NCI-H446 treated with DMSO at 0.1 percent for 48 hours (cell line): Measurements from ENCODE around the gene PPM1F.
"Not testable (repeated sequence)": the region's sequence is repeated elsewhere in the genome, so short reads cannot be mapped to it uniquely, and the experiment has no call there.

Experiments used
- DNase-seq: peaks from one replicate; lab custom pipeline; 2025; lab: John Stamatoyannopoulos, UW

Gene PPM1F

DNA sequence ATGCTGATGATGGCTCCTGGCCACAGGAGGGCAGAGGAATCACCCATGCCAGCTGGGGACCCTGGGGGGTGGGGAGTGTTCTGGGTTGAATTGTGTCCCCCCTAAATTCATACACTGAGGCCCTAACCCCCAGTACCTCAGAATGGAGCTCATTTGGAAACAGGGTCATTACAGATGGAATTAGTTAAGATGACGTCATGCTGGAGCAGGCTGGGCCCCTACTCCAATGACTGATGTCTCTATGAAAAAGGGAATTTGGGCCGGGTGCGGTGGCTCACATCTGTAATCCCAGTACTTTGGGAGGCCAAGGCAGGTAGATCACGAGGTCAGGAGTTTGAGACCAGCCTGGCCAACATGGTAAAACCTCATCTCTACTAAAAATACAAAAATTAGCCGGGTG, 12.7 kb downstream of the PPM1F start:
- not testable (repeated sequence) for DNase-seq

DNA sequence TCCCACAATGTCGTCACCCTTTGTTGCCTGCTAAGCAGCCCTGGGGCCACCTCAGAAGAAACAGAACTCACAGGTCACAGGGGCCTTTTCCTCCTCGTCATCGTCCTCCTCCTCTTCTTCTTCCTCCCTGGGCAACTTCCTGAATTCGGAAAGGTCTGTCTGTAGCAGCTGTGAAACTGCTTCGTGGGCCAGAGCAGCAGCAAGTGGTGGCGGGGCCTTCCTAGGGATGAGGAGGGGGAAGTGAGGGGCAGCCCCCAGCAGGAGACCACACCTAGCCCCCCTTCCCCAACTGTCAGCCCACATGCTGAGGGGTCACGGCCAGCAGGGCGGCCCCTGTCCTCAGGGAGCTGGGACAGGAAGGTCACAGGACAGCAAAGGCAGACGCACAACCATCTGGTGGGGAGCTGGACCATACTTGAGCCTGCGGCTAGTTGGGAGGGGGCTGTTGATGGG, 13.2 kb downstream of the PPM1F start:
- no peak for DNase-seq

DNA sequence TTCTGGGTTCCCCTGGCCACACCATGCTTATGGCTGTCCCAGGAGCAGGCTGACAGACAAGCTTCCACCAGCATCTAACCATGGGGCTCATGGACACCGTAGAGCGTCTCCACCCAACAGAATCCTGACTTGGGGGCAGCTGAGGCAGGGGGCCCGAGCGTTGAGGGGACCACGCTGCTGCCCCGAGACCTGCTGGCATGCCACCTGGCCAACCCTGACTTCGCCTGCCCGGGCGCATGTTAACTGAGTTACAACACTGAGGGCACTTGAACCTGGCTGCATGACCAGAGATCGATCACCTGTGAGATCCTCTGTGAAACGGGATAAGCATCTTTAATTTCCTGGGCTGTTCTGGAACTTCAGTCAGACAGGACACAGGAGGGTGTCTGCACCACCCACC, 13.7 kb downstream of the PPM1F start:
- no peak for DNase-seq

DNA sequence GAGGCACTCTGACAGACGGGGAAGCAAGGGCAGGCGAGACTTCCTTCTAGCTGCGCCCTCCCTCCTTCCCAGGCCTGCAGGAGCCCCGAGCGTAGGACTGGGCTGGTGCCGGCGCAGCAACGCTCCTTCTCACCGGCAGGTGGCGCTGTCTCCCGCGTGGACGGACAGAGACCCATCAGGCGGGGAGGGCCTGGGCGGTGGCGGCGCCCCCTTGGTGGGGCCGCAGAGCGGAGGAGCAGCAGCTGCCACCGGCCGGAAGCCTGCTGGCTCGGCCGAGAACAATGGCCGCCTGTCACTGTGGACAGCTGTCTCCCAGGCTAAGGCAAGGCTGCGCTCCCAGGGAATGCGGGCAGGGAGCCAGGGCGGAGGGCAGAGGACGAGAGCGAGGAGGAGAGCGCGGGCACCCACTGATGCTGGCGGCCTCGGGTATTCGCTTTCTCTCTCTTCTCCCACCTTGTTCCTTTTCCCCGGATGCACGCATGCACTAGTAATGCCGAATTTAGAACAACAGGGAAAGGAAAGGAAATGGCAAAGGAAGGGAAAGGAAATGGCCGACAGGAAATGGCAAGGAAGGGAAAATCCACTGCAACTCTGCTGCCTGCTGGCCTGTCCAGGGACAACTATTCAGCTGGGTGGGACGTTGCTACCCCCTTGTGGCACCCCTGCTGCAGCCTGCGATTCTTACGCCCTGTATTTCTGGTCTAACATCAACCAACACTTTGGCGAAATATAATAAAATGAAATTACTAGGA, 14.4 kb downstream of the PPM1F start:
- DNase-seq = peak; percentile 81

DNA sequence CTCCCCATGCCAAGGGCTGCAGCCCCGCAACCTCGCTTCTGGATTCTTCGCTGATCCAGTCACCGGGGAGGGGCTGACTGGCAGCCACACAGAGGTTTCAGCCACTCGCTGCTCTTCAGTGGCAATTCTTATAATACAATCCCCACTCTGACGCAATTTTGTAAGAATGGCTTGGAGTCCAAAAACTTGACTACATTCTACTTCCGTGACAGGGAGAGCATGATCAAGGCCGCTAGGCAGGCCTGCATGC, 14.9 kb downstream of the PPM1F start:
- no peak for DNase-seq

DNA sequence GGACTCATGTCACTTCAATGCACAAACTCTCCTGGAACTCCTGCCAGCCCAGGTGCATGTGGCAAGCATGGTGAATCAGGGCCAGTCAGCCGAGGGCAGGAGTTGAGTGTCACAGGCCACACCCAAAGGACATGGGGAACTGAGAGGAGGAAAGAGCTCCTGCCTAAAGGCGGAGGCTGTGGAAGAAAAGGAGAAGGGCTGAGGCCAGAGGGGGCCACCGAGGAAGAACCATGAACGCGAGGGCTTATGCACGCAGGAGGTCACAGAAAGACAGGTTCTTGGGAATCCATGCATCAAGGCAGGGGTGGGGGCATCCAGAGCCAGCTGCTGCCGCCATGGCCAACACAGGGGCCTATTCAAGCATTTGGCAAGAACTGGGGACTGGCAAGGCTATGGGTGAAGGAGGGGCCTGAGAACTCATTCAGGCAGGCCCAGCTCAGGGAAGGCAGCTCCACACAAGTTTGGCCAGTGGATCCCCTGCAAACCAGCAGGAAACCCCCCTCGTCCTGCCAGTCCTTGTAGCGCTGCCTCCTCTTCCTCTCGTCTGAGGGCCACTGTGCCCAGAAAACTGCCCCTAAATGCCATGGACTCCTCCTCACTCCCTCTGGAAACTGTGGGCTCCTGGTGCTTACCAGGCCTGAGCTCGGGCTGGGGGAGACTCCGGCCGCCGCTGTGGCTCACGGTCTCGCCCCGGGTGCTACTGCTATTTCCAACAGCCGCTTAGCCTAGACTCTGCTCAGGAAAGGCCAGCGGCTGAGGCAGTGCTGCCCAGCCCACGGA, 15.4 kb downstream of the PPM1F start:
- DNase-seq = peak; percentile 16

DNA sequence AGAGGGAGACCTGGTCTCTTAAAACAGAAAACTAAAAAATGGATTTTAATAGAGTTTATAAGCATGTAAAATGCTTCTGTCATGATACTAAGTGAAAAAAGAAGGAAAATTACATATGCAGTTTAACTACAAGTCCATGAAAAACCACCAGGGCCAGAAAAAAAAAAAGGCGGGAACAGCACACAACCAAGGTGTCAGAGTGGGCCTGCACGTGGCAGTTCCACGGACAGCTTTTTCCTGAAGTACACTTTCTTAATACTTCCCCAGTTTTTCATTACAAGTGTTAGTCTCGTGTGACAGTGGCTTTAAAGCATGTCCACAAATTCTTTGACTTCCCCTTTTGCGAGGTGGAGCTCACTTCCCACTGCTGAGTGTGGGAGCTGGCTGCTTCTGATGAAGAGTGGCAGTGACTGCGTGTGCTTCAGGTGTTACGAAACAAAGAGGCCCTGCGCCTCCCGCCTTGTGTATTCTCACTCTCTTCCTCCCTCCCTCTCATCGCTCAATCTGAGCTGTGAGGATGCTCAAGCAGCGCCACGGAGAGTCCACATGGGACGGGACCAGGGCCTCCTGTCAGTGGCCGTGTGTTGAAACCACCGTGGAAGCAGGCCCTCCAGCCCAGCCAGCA, 16.4 kb downstream of the PPM1F start:
- no peak for DNase-seq

DNA sequence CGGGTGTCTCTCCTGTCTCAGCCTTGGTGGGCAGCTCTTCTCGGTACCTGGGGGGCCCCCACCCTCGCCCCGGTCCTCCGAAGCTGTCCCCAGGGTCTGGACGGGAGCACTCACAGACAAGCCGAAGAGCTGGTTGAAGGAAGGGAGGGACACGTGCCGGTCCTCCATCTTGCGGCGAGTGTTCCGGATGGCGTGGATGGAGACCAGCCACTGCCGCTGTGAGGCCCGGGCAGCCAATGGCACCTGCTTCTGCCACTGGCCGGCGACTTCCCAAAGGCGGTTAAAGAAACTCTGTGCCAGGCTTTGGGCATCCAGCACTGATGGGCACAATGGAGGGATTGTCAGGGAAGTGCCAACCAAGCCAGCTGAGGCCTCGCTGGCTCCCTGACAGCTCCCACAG, 18.7 kb downstream of the PPM1F start:
- DNase-seq = no peak

DNA sequence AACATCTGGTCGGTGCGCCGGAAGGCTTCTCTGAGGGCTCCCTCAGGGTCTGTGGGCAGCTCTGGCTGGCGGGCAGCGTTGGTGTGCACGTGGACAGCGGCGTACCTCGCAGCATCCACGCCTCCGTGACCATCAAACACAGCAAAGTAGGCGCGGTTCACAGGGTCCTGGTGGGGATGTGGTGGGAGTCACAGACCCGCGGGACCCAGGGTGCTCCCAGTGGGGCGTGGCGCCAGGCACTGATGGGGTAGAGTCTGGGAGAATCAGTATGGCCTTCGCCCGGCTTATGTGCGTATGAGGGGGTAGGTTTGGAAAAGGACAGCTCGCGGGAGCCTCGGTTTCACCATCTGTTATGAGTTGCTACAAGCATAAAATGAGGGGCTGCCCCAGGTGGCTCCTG, 19.2 kb downstream of the PPM1F start:
- DNase-seq = no peak

DNA sequence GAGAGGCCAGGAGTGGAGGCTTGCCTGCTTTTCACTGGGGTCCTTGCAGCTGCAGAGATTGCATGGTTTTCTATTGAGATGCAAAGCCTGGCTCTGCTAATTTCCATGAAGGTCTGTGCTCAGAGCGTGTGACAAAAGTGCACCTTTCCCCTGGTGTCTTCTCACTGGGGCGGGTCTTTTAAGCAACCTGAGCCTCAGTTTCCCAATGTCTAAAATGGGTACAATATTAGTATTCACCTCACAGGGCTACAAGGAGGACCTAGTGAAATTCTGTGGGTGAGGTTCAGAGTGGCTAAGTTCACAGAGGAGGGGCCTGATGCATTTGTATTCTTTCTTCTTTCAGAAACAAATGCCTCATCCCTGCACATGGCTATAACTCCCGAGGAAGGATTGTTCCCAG, 20.3 kb downstream of the PPM1F start:
- no peak for DNase-seq

DNA sequence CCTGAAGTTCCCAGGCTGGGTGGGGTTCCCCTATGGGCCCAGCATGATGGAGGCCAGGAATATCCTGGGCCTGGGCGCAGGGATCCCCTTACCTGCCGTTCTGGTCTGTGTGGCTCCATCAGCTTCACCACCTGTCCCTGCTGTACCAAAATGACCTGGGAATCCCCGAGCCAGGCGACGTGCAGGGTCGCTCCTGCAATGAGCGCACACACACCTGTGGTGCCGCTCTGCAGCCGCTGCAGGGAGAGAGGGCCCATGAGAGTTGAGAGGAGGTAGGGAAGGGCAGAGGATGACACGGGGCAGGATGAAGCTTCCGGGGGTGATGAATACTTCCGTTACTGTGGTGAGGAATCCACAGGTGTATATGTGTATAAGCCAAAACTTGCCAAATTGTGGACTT, 21.6 kb downstream of the PPM1F start:
- DNase-seq = no peak

DNA sequence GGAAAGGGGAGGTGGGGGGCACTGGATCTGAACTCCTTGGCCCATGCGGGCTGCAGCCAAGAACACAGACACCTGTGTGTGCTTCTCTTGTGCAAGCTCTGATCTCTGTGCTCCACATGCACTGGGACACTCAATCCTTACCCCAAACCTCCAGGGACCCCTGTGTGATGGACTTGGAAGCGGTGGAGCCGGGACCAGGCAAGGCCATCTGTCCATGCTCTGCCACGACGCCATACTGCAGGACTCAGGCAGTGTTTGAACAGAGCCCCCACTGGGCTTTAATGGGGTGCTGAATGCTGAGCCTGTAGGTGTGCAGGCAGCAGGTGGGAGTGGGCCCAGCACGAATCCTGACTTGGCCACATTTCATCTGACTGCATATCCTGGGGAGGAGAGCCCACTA, 23.4 kb downstream of the PPM1F start:
- no peak for DNase-seq

DNA sequence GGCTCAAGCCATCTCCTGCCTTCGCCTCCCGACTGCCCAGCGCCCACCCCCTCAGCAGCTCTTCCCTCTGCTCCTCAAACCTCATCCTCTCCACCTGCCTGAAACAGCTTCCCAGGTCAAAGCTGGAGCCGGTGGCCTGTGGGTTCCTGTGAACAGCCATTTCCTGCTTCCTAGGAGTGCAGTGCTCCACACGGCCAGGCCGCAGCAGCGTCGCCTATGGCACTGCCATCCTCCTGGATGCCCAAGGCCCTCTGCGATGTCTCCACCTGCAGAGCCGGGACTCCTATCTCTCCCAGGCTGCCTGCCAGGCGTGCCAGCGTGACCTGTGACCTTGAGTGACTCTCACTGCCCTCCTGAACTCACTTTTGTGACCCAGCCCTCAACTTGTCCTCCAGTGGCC, 24.6 kb downstream of the PPM1F start:
- no peak for DNase-seq

DNA sequence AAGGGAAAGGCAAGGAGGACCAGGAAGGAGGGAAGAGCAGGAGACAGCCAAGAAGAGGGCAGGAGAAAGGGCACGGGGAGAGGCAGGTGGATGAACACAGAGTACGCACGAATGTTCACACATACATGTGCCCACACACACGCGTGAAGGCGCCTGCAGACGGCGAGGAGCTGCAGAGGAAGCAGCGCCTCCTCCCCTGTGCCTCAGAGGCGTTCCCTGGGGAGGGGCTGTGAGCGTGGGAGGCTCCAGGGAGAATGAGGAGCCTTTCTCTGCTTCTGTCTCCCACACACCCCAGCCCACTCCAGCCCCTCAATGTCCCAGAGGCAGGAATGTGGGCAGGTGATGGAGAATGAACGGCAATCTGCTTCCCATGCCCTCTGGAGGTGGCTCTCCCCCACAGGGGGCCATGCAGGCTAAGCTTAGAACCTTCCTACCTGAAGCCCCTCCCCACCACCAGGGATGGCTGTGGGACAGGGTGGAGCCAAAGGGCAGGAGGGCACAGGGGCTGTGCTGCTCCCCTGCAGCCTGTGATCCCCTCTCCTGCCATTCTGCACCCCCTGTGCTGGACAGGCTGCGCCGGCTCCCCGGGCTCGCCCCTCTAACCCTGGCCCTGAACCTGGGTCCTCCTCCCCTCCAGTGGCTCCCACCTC, 25.3 kb downstream of the PPM1F start:
- DNase-seq = no peak

DNA sequence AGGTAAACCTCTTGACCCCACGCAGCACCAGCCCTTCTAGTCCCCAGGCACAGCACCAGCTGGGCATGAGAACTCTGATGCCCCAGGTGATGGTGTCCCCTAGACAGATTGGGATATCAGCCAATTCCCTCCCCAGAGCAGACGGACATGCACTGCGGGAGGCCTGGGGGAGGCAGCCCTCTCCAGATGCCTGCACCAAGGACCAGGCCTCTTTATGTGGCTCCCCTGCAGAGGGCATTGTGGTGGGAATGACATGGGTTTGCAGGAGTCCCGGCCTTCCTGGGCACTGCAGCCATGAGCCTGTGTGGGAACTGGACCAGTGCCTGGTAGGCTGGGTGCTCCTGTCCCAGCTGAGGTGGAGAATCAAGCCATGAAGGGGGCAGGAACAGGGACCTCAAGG, 25.9 kb downstream of the PPM1F start:
- DNase-seq = no peak

DNA sequence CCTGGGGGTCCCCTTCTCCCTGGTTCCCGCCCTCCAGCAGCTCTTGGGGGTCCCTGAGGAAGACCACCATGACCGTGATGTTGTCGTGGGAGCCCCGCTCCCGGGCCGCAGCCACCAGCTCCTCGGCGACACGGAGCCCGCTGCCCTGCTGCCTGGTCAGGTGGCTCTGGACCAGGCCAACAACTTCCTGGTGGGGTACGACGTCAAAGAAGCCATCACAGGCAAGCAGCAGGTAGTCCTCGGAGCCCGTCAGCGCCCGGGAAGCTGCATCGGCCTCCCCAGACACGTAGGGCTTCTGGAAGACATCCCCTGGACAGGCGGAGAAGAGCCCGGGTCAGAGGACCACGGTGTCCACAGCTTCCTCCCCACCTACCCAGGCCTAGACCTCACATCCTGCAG, 29.5 kb downstream of the PPM1F start:
- no peak for DNase-seq

DNA sequence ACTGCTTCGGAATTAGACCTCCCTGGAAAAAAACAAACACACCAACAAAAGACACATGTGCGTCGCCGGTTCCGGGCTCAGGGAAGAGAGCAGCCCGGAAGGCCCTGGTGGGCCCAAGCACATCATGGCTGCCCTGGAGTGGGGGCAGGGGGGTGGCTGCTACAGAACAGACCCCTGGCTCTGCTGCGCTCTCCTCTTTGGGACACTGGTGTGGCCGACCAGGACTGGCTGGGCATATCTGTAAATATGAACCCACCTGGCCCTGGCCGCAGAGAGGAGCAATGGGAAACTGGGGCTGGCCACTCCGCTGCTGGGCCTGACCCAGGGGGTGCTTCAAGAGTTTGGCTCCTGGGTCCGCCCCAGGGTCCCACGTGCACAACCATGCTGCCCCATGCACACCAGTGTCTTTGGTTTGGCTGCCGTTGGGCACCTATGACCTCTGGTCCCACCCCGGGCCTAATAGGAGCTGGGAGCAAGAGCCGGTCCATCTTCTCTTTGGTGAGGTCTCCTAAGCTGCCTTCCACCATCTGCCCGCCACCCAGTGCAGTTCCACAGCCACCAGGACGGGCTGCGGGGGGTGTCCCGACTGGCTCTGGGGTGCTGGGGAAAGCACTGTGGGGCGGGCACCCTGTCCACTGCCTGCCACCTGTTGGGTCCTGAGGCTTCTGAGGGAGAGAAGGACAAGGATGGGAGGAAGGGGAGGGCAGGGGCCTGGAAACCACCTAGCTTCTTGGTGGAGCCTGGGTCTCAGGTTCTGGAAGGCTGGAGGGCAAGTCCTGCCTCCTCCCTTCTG, 30.1 kb downstream of the PPM1F start:
- no peak for DNase-seq

DNA sequence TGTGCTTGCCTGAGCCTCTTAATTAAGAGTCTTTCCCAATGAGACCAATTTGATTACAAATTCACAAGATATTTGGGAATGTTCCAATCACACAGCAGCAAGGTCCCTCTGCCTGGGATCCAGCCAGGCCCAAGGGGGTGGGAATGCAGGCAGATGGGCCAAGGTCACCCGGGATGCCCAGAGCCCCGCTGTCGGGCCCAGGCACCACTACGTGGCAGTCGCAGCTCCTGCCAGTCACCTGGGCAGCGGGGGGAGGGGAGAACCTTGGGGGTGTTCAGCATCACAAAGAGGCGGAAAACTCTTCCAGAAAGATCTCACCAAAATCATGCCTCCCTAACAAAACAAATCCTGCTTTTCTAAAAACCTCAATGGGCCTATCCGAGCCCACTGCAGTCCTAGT, 30.9 kb downstream of the PPM1F start:
- peak; percentile 60 for DNase-seq

DNA sequence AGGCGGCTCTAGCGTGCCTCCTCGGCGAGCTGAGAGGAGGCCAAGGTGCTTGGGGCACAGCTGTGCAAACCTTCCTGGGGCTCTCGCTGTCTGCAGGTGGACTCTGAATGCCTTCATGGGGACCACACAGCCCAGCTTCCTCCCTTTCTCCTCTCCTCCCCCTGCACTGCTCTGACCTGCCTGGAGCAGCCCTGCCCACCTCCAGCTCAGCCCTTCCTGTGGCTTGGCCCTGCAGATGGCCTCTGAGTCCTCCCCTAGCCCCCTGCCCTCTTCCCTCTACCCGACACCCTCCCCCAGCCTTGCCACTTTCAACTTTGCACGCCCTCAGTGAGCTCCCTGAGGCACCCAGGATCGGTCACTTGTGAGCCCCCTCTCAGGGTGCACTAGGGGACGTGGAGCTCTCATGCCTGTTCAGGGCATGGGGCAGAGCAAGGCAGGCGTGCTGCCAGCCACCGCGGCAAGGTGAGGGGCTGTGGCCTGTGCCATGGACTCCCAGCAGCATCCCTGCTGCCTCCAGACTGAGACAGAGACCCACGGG, 31.4 kb downstream of the PPM1F start:
- DNase-seq = no peak

DNA sequence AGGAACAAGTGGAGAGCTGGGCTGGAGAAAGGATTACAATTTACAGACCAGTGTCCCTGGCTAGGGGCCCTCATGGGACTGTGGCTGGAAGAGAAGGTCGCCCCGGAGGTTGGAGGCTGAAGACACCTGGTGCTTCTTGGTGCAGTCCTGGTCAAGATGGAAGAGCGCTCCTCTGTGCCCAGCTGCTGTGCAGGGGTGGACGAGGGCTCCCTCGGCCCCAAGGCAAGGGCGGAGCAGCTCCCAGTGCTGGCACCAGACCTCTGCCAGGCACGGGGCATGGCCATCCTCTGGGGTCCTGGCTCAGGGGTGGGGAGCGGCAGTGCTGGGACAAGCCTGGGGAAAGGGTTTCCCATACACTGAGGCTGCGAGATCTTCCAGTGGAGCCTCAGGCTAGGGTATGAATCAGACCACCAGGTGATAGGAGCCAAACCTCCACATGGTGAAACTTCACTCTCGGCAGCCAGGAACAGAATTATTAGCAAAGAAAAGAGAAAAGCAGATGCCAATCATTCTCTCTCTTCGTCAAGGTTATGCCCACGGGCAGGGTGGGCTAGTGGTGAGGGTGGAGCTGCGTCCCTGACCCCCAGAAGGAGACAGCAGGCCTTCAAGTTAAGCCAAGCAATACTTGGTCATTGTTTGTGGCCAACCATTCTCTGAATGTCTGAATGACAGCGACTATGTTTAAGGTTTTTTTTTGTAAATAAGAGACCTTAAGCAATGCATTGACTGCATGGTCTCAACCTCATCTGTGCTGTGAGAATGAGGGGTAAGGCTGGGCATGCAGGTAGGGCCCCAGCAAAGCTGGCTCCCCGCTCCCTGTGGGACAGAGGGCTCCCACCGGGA, 32.1 kb downstream of the PPM1F start:
- no peak for DNase-seq
